Common myeloid progenitor, CD34-positive (primary cell): ENCODE results near the gene TEK.

Experiments used
- CTCF ChIA-PET: fragments of 350-600 bp; sonication (Branson Sonifier 250); formaldehyde crosslinking; loops from one replicate; lab custom pipeline; 2021; ENCODE audit warnings: antibody characterized with exemption; lab: Charles Lee
- POLR2A ChIA-PET: fragments of 350-600 bp; sonication (Branson Sonifier 250); formaldehyde crosslinking; loops from one replicate; lab custom pipeline; 2021; ENCODE audit warnings: antibody characterized with exemption; lab: Charles Lee
- DNase-seq, 3 donors: peaks; one replicate each; pipeline versions ENCODE4 v3.0.0 to v3.0.0-alpha.2; 2013
- H3K27ac ChIP-seq, 2 experiments: 1 replicate in 1 of 2; 2 replicates in 1 of 2; pipeline ENCODE4 v1.7.0; 2013; ENCODE audit warnings: inconsistent platforms in 2 of 2, low read length in 2 of 2, mild to moderate bottlenecking in 2 of 2, low read depth in 1 of 2, moderate library complexity in 1 of 2; ENCODE audit not compliant: severe bottlenecking in 2 of 2, insufficient read depth in 1 of 2, poor library complexity in 1 of 2
- H3K27me3 ChIP-seq, 5 experiments: replicated peaks in 2 of 5; 1 replicate in 3 of 5; 2 replicates in 2 of 5; pipeline versions ENCODE4 v1.6.1 to v1.7.0; 2013; ENCODE audit warnings: low read length in 4 of 5, mild to moderate bottlenecking in 2 of 5, moderate library complexity in 2 of 5, inconsistent platforms in 1 of 5; ENCODE audit not compliant: insufficient read depth in 5 of 5, control insufficient read depth in 4 of 5
- H3K36me3 ChIP-seq, 4 experiments: 1 replicate in 2 of 4; 2 replicates in 2 of 4; pipeline versions ENCODE4 v1.6.1 to v1.7.0; 2013; ENCODE audit warnings: low read length in 3 of 4, control low read depth in 1 of 4, mild to moderate bottlenecking in 1 of 4; ENCODE audit not compliant: control insufficient read depth in 4 of 4, insufficient read depth in 4 of 4
- H3K4me1 ChIP-seq, 4 experiments: 1 replicate in 3 of 4; 2 replicates in 1 of 4; pipeline versions ENCODE4 v1.6.1 to v1.7.1; 2013; ENCODE audit warnings: low read length in 3 of 4, mild to moderate bottlenecking in 3 of 4, control low read depth in 1 of 4, inconsistent platforms in 1 of 4, moderate library complexity in 1 of 4; ENCODE audit not compliant: control insufficient read depth in 4 of 4, insufficient read depth in 4 of 4; ENCODE audit errors: control extremely low read depth in 1 of 4
- H3K4me3 ChIP-seq, 7 experiments: 1 replicate in 4 of 7; 2 replicates in 3 of 7; pipeline versions ENCODE4 v1.5.1 to v1.7.0; 2013; ENCODE audit warnings: mild to moderate bottlenecking in 7 of 7, low read length in 6 of 7, moderate library complexity in 6 of 7, inconsistent platforms in 2 of 7, low read depth in 2 of 7, control low read depth in 1 of 7; ENCODE audit not compliant: insufficient read depth in 4 of 7, control insufficient read depth in 1 of 7; ENCODE audit errors: extremely low read depth in 1 of 7
- H3K9me3 ChIP-seq, 5 experiments: 1 replicate in 4 of 5; 2 replicates in 1 of 5; pipeline versions ENCODE4 v1.6.1 to v1.7.1; 2013; ENCODE audit warnings: low read length in 4 of 5, mild to moderate bottlenecking in 2 of 5, inconsistent platforms in 1 of 5, low read depth in 1 of 5, moderate library complexity in 1 of 5; ENCODE audit not compliant: control insufficient read depth in 4 of 5, insufficient read depth in 2 of 5; ENCODE audit errors: control extremely low read depth in 1 of 5
- WGBS: methylation state at CpG from one replicate; pipeline ENCODE4 v1.1.5; 2013; ENCODE audit not compliant: insufficient coverage; 5-methylcytosine and 5-hydroxymethylcytosine counted together

Gene TEK

GRCh38 chr9:27182421-27182820, 73.4 kb downstream of the TEK start:
- no peaks in the 10 kb centered on the region for H3K36me3 ChIP-seq
- no peaks in the 10 kb centered on the region for H3K27me3 ChIP-seq
- no peaks in the 10 kb centered on the region for H3K4me1 ChIP-seq
- ChIA-PET CTCF (interaction anchor here (0.8 kb wide), 1 partner anchor 10 kb away, joined by 3 read pairs; no protein-coding TSS in a partner anchor), POLR2A (no interaction called here)
- WGBS, result no CpG with 5 or more reads among the region's 3 CpGs
- H3K4me3 ChIP-seq, result no peak overlapping the region
- no peak for DNase-seq
- H3K27ac ChIP-seq, result no peak overlapping the region
- peaks cover 0 to 2% (median 0%) of the 10 kb centered on the region in 5 experiments for H3K9me3 ChIP-seq

DNA sequence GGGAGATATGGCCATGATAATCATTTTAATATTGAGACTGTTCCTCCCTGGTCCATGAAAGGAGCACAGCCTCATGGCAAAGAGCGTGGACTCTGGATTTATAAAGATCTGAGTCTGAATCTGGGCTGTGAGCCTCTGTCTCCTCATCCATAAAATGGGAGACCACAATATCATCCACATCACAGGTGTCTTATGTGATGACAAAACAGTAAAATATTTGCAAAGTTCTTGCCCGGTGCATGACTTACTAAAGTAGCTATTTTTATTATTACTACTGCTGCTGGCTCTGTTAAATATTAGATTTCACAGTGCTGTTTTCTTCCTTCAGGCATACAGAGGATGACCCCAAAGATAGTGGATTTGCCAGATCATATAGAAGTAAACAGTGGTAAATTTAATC, 74.1 kb downstream of the TEK start:
- no peaks in the 10 kb centered on the region for H3K36me3 ChIP-seq
- H3K27ac ChIP-seq, result no peak overlapping the region
- CTCF ChIA-PET, result no interaction called here
- DNase-seq, result no peak
- POLR2A ChIA-PET, result no interaction called here
- H3K27me3 ChIP-seq, result no peaks in the 10 kb centered on the region
- H3K9me3 ChIP-seq, result peaks cover 0 to 2% (median 0%) of the 10 kb centered on the region in 5 experiments
- no peak overlapping the region for H3K4me3 ChIP-seq
- WGBS, result 100% methylated on average over 1 of the region's 2 CpGs
- no peaks in the 10 kb centered on the region for H3K4me1 ChIP-seq

GRCh38 chr9:27183701-27184100, 74.7 kb downstream of the TEK start:
- Histone ChIP-seq H3K9me3 (no peaks in the 10 kb centered on the region), H3K27me3 (no peaks in the 10 kb centered on the region), H3K27ac (no peak overlapping the region), H3K4me3 (no peak overlapping the region), H3K36me3 (no peaks in the 10 kb centered on the region), H3K4me1 (no peaks in the 10 kb centered on the region)
- no peak for DNase-seq
- 88% methylated on average over 3 of the region's 5 CpGs for WGBS
- POLR2A ChIA-PET, result no interaction called here
- CTCF ChIA-PET, result no interaction called here

DNA sequence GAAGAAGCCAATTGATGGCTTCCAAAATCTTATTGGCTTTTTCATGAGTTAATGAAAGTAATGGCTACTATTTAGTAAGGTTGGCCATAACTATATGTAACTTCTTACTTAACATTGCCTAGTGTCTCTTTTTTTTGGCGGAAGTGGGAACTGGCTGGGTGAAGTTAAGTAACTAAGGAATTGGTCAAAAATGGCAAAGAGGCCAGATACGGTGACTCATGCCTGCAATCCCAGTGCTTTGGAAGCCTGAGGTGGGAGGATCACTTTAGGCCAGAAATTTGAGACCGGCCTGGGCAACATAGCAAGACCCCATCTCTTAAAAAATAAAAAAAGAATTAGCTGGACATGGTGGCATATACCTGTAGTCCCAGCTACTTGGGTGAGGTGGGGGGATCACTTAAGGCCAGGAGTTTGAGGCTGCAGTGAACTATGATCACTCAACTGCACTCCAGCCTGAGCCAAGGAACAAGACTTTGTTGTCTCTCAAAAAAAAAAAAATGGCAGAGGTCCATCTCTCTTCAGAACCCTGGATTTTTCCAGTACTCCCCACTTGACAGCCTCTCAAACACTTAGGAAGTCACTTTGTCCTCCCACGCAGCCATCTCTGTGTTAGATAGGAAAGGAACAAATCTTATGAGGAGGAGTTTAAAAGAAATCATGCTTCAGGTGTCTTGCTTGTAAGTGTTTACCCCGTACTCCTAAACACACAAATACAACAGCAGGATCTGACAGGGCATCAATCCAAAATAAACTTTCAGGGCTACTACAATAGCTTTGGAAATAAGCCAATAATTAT, 75.7 kb downstream of the TEK start:
- no peak for DNase-seq
- no peak overlapping the region for H3K27ac ChIP-seq
- no peaks in the 10 kb centered on the region for H3K27me3 ChIP-seq
- ChIA-PET CTCF (no interaction called here), POLR2A (no interaction called here)
- H3K36me3 ChIP-seq, result no peaks in the 10 kb centered on the region
- H3K4me1 ChIP-seq, result no peaks in the 10 kb centered on the region
- 83% methylated on average over 1 of the region's 5 CpGs for WGBS
- H3K9me3 ChIP-seq, result no peaks in the 10 kb centered on the region
- no peak overlapping the region for H3K4me3 ChIP-seq

- Histone ChIP-seq H3K4me1 (no peaks in the 10 kb centered on the region), H3K9me3 (no peaks in the 10 kb centered on the region), H3K36me3 (no peaks in the 10 kb centered on the region), H3K4me3 (no peak overlapping the region), H3K27me3 (no peaks in the 10 kb centered on the region), H3K27ac (no peak overlapping the region)
- ChIA-PET POLR2A (interaction anchor here (0.7 kb wide), 1 partner anchor 44 kb away, joined by 3 read pairs; no protein-coding TSS in a partner anchor), CTCF (no interaction called here)
- no CpG with 5 or more reads among the region's 1 CpG for WGBS
- no peak for DNase-seq
Measured at GRCh38 chr9:27188426-27188825, 79.4 kb downstream of the TEK start.

DNA sequence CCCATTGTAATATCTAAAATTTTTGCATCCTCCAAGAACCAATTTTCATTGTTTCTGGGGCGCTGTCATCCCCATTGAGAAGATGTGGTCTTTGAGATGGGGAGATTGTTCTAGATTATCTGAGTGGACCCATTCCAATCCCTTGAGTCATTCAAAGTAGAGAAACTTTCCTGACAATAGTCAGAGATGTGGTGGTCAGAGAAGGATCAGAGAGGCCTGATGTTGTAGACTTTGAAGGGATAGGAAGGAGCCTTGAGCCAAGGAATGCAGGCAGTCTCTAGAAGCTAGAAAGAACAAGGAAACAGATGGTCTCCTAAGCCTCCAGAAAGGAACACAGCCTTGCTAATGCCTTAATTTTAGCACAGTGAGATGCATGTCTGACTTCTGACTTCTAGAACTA, 80.4 kb downstream of the TEK start:
- no peaks in the 10 kb centered on the region for H3K9me3 ChIP-seq
- no peak for DNase-seq
- no peaks in the 10 kb centered on the region for H3K27me3 ChIP-seq
- POLR2A ChIA-PET, result no interaction called here
- H3K4me3 ChIP-seq, result no peak overlapping the region
- no peaks in the 10 kb centered on the region for H3K36me3 ChIP-seq
- no peaks in the 10 kb centered on the region for H3K4me1 ChIP-seq
- no peak overlapping the region for H3K27ac ChIP-seq
- CTCF ChIA-PET, result no interaction called here
- no CpG with 5 or more reads among the region's 1 CpG for WGBS

DNA sequence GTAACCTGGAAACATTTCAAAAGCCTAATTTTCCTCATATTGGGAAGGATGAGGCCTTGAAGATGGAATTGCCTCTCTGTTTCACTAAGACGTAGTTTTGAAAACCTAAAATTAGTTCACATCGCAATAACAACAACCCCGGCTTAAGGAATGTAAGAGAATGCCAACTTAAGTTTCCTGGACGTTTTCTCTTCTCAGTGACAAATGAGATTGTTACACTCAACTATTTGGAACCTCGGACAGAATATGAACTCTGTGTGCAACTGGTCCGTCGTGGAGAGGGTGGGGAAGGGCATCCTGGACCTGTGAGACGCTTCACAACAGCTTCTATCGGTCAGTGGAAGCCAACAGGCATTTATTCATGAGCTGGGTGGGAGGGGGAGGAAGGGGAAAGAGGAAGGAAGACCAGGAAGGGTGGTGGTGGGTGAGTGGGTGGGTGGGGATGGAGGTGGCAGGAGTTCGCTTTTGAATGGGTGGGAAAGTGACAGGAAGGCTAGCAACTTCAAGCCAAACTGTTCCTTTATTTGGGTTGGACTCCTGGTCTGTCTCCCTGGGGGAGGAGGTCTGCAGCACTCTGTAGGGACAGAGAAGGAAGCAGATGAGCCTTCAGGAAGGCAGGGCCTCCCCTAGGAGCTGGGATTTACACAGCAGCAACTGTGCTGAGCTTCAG, 83.4 kb downstream of the TEK start:
- no peaks in the 10 kb centered on the region for H3K9me3 ChIP-seq
- no peak for DNase-seq
- H3K4me3 ChIP-seq, result no peak overlapping the region
- ChIA-PET POLR2A (no interaction called here), CTCF (interaction anchor here (1.0 to 1.1 kb wide), 2 partner anchors 10 to 13 kb away, joined by 3 read pairs; no protein-coding TSS in a partner anchor)
- no peaks in the 10 kb centered on the region for H3K27me3 ChIP-seq
- WGBS, result 91% methylated on average over 6 of the region's 10 CpGs
- H3K36me3 ChIP-seq, result no peaks in the 10 kb centered on the region
- H3K4me1 ChIP-seq, result no peaks in the 10 kb centered on the region
- H3K27ac ChIP-seq, result no peak overlapping the region
